ENCODE measurements around the gene EXTL1.
"Not testable (repeated sequence)": the region's sequence is repeated elsewhere in the genome, so short reads cannot be mapped to it uniquely, and the experiment has no call there.

EXTL1 gene

GRCh38 chr1:26021647-26022403 lies at the start of gene EXTL1:
Gene EXTL1 (plus strand): TSS chr1:26021775. CDS start chr1:26022647, 872 bp downstream.
- no peak for DNase-seq

GRCh38 chr1:25971811-25972180 lies 49.8 kb upstream of the EXTL1 start:
- no peak for DNase-seq

GRCh38 chr1:25973610-25974321 lies 47.8 kb upstream of the EXTL1 start:
- DNase-seq = no peak

- DNase-seq = no peak
Measured at GRCh38 chr1:25977801-25978200, 43.8 kb upstream of the EXTL1 start.

- no peak for DNase-seq
Measured at GRCh38 chr1:25978403-25978802, 43.2 kb upstream of the EXTL1 start.

- no peak for DNase-seq
Measured at GRCh38 chr1:25979210-25979609, 42.4 kb upstream of the EXTL1 start.

GRCh38 chr1:25985171-25985570 lies 36.4 kb upstream of the EXTL1 start:
- DNase-seq = no peak

GRCh38 chr1:25985670-25986069 lies 35.9 kb upstream of the EXTL1 start:
- no peak for DNase-seq

- not testable (repeated sequence) for DNase-seq
Measured at GRCh38 chr1:25986773-25987172, 34.8 kb upstream of the EXTL1 start.

- no peak for DNase-seq
Measured at GRCh38 chr1:25987951-25988350, 33.6 kb upstream of the EXTL1 start.

GRCh38 chr1:25989440-25990234 lies 31.9 kb upstream of the EXTL1 start:
- DNase-seq = no peak

- DNase-seq = no peak
Measured at GRCh38 chr1:25990251-25990650, 31.3 kb upstream of the EXTL1 start.

GRCh38 chr1:25990702-25991395 lies 30.7 kb upstream of the EXTL1 start:
- no peak for DNase-seq

- DNase-seq = no peak
Measured at GRCh38 chr1:25991937-25992688, 29.5 kb upstream of the EXTL1 start.

GRCh38 chr1:25992689-25993171 lies 28.8 kb upstream of the EXTL1 start:
- no peak for DNase-seq

GRCh38 chr1:25993197-25993951 lies 28.2 kb upstream of the EXTL1 start:
- no peak for DNase-seq

- no peak for DNase-seq
Measured at GRCh38 chr1:25994402-25995150, 27.0 kb upstream of the EXTL1 start.

GRCh38 chr1:25996966-25997827 lies 24.4 kb upstream of the EXTL1 start:
- DNase-seq = peak; percentile 96
